ENCODE measurements around the gene GLRX.
"Not testable (repeated sequence)": the region's sequence is repeated elsewhere in the genome, so short reads cannot be mapped to it uniquely, and the experiment has no call there.

GRCh38 chr5:95869173-95869855, 46.8 kb upstream of the GLRX start:
- TF ChIP-seq CTCF (IDR thresholded peaks at IDR 0.05); POLR2A (IDR thresholded peaks at IDR 0.05; ENCODE audit: low read depth): not testable (repeated sequence)

All from esophagus muscularis mucosa (tissue), 3 donors.